NB4 (cell line): ENCODE data around the gene SRBD1.

Experiments used
- DNase-seq: peaks from one replicate; pipeline ENCODE4 v3.0.0; 2010; ENCODE audit warnings: low read depth
- H3K4me3 ChIP-seq: one replicate; pipeline ENCODE4 v1.5.1; 2011; ENCODE audit warnings: mild to moderate bottlenecking, low read depth, low read length, moderate library complexity
- MYC ChIP-seq: IDR thresholded peaks from 2 replicates; pipeline ENCODE4 v1.6.1; 2011; ENCODE audit warnings: low read depth, low read length
- POLR2A ChIP-seq: IDR thresholded peaks from 2 replicates; pipeline ENCODE4 v1.6.1; 2011; ENCODE audit warnings: mild to moderate bottlenecking; ENCODE audit not compliant: insufficient read length; ENCODE audit errors: extremely low read depth
- TF ChIP-seq, protein P1 (sequence below): IDR thresholded peaks from one replicate; pipeline ENCODE4 v1.5.1; 2012; ENCODE audit warnings: low read depth, low read length
- TF ChIP-seq, protein P2 (sequence below): IDR thresholded peaks from 2 replicates; pipeline ENCODE4 v1.6.1; 2011; ENCODE audit warnings: low read depth, low read length

Gene SRBD1

DNA sequence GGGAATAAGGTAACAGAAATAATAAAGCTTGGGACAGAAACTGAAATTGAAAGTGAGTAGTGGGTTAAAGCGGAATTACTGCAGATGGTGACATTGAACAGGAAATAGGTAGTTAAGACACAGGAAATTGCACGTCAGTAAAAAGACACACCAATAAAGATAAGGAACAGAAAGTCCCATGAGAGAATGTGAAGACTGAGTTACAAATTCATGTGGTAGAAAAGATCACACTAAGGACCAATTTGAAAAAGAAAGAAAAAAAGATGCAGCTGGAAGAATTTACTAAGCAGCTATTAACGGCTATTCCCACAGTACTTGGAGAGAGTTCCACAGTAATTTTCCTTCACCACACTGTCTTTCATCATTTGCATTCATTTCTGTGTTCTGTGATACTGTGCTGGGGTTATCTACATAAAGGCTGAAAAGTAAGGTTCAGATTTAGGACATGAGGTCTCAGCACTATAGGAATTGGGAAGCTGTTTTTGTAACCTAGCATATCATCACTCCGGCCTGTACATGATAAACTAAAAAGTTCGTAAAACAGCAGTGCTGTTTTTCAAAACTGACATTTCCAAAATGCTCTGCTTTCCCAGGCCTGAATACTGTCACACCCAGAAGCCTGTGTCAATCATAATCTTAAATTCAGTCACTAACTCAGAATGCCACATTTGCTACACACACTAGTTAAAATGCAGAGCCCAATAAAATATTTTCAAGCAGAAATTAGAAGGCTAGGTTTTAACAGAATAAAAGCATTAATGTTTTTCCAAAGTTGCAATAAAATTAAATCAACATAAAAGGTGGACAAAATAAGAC lies 42.9 kb downstream of the SRBD1 start:
- peak overlapping the region; percentile 73 for H3K4me3 ChIP-seq
- TF ChIP-seq, protein P1, sequence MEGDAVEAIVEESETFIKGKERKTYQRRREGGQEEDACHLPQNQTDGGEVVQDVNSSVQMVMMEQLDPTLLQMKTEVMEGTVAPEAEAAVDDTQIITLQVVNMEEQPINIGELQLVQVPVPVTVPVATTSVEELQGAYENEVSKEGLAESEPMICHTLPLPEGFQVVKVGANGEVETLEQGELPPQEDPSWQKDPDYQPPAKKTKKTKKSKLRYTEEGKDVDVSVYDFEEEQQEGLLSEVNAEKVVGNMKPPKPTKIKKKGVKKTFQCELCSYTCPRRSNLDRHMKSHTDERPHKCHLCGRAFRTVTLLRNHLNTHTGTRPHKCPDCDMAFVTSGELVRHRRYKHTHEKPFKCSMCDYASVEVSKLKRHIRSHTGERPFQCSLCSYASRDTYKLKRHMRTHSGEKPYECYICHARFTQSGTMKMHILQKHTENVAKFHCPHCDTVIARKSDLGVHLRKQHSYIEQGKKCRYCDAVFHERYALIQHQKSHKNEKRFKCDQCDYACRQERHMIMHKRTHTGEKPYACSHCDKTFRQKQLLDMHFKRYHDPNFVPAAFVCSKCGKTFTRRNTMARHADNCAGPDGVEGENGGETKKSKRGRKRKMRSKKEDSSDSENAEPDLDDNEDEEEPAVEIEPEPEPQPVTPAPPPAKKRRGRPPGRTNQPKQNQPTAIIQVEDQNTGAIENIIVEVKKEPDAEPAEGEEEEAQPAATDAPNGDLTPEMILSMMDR = no peak
- TF ChIP-seq POLR2A (no peak), MYC (no peak)
- TF ChIP-seq, protein P2, sequence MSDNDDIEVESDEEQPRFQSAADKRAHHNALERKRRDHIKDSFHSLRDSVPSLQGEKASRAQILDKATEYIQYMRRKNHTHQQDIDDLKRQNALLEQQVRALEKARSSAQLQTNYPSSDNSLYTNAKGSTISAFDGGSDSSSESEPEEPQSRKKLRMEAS = peak; percentile 55
- peak; percentile 95 for DNase-seq

DNA sequence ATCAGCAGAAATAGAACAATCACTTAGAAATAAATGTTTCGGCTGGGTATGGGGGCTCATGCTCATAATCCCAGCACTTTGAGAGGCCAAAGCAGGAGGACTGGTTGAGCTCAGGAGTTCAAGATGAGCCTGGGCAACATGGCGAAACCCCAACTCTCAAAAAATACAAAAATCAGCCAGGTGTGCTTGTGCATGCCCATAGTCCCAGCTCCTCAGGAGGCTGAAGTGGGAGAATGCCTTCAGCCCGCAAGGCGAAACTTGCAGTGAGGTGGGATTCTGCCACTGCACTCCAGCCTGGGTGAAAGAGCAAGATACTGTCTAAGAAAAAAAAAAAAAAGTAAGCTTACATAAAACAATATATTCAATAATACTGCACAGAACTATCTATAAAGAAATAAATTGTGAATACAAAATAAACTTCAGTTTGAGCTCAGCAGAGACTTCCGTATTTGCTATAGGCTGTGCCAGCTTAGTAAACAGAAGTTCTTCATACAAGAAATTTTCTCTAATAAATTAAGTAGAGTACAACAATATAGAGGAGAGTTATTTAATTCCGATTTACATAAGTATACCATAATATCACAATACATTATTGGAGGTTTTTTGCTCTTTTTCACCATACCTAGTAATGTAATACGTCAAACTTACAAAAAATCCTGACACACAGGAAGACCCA lies 43.6 kb downstream of the SRBD1 start:
- TF ChIP-seq, protein P1 = no peak
- TF ChIP-seq MYC (no peak), POLR2A (no peak)
- TF ChIP-seq, protein P2 = no peak
- H3K4me3 ChIP-seq = peak overlapping the region; percentile 73
- DNase-seq = peak; percentile 61

DNA sequence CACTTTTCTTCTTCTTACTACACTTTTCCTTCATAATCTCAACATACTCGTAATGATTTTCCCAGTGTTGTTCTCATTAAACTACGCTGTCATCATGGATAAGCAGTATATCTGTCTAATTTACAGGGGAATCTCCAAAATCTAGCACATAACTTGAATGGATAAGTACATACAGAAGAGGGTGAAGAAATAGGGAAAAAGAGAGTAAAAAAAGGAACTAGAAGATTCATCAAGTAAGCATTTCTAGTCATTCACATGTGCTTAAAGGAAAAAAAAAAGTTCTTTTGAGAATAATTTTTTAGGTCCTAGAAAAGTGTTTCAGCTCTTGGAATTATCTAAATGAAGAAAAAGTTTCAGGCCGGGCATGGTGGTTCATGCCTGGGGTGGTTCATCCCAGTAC lies 51.6 kb downstream of the SRBD1 start:
- TF ChIP-seq POLR2A (no peak), MYC (no peak)
- TF ChIP-seq, protein P2 = no peak
- TF ChIP-seq, protein P1 = no peak
- DNase-seq = no peak
- no peak overlapping the region for H3K4me3 ChIP-seq

DNA sequence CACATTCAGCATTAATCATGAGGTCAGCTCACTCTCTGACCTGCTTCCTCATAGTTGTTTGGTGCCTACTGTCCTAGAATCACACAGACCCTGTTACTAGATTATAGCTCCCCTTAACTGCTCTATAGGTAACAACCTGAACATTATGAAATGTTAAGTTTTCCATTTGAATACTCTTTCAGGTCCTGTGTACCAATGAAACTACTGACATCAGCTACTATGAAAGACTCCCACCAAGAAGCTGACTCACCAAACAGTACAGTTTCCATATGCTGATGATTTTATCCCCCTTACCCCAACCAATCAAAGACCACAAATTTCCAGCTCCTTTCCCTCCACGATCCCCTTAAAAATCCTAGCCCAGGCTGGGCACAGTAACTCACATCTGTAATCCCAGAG lies 56.3 kb downstream of the SRBD1 start:
- TF ChIP-seq, protein P1 = no peak
- TF ChIP-seq MYC (no peak), POLR2A (no peak)
- TF ChIP-seq, protein P2 = no peak
- no peak overlapping the region for H3K4me3 ChIP-seq
- DNase-seq = no peak

DNA sequence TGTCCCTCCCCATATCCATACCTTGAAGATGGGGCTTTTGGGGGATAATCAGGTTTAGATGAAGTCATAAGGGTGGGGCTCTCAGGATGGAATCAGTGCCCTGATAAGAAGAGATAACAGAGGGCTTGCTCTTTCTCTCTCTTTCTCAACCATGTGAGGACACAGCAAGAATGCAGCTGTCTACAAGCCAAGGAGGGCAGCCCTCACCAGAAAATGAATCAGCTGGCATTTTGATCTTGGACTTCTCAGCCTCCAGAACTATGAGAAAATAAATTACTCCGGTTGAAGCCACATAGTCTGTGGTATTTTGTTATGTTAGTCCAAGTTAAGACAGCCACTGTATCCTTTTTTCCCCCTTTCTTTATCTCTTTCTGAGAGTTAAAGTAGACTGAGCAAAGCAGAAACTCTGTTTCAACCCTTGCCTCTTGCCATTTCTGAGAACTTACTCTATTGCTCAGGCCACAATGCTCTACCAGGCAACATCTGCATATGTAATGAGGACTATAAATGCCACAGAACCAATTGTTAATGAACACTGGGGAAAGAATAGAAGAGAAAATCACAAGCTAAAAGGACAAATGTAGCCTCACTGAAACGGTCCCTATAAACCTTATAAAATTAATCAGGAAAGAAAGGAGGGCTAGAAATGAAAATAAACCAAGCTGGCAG lies 56.9 kb downstream of the SRBD1 start:
- H3K4me3 ChIP-seq = no peak overlapping the region
- no peak for DNase-seq
- TF ChIP-seq, protein P2 = no peak
- no peak for TF ChIP-seq POLR2A
